NB4 (cell line): ENCODE measurements around the gene LYRM9.

Experiments used
- CTCF ChIP-seq: IDR thresholded peaks from one replicate; pipeline ENCODE4 v1.5.1; 2012; ENCODE audit warnings: low read depth, low read length
- MAX ChIP-seq: IDR thresholded peaks from 2 replicates; pipeline ENCODE4 v1.6.1; 2011; ENCODE audit warnings: low read depth, low read length
- MYC ChIP-seq: IDR thresholded peaks from 2 replicates; pipeline ENCODE4 v1.6.1; 2011; ENCODE audit warnings: low read depth, low read length
- POLR2A ChIP-seq: IDR thresholded peaks from 2 replicates; pipeline ENCODE4 v1.6.1; 2011; ENCODE audit warnings: mild to moderate bottlenecking; ENCODE audit not compliant: insufficient read length; ENCODE audit errors: extremely low read depth

GRCh38 chr17:27927781-27928180 is 34.6 kb upstream of the LYRM9 start:
- TF ChIP-seq CTCF (no peak), POLR2A (no peak), MAX (no peak), MYC (no peak)
